Keratinocyte (primary cell): ENCODE measurements around the gene STEAP1B.

Experiments used
- CTCF ChIP-seq, 3 experiments: IDR thresholded peaks in 1 of 3; conservative IDR thresholded peaks in 1 of 3; optimal IDR thresholded peaks in 1 of 3; 2 replicates in 2 of 3; 3 replicates in 1 of 3; pipeline versions ENCODE3 to v1.5.1; 2011; ENCODE audit warnings: low read length in 3 of 3, mild to moderate bottlenecking in 3 of 3, moderate library complexity in 2 of 3, control low read depth in 1 of 3, inconsistent platforms in 1 of 3; ENCODE audit not compliant: insufficient read depth in 2 of 3; ENCODE audit errors: extremely low read depth in 1 of 3
- EZH2 ChIP-seq: IDR thresholded peaks from one replicate; pipeline ENCODE4 v1.6.1; 2012; ENCODE audit warnings: inconsistent platforms, mild to moderate bottlenecking, low read length, moderate library complexity

- TF ChIP-seq CTCF (optimal IDR thresholded peaks at IDR 0.05 in 1 of 3, IDR thresholded peaks at IDR 0.05 in 1 of 3, conservative IDR thresholded peaks at IDR 0.05 in 1 of 3; ENCODE audit: extremely low read depth in 1 of 3, insufficient read depth in 2 of 3, low read length in 3 of 3), result no peak
- no peak for TF ChIP-seq EZH2
Observed at GRCh38 chr7:22420008-22420407, 80.0 kb downstream of the STEAP1B start.
